Smooth muscle cell of the pulmonary artery (primary cell): ENCODE measurements around the gene TMEM127. TPM values are rescaled to one million over a fixed set of nuclear protein-coding genes. Genes with fewer than 3 reads are reported as not detected.

Experiments used
- total RNA-seq: library from RNA; depleted of rRNA; stranded (reverse); fragments of >200 nt; gene quantifications from 2 replicates; pipeline ENCODE4 v1.2.3, GENCODE V29; 2014

TMEM127 gene, protein sequence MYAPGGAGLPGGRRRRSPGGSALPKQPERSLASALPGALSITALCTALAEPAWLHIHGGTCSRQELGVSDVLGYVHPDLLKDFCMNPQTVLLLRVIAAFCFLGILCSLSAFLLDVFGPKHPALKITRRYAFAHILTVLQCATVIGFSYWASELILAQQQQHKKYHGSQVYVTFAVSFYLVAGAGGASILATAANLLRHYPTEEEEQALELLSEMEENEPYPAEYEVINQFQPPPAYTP
- total RNA-seq = 39.7 and 44.0 TPM in 2 replicates

DNA sequence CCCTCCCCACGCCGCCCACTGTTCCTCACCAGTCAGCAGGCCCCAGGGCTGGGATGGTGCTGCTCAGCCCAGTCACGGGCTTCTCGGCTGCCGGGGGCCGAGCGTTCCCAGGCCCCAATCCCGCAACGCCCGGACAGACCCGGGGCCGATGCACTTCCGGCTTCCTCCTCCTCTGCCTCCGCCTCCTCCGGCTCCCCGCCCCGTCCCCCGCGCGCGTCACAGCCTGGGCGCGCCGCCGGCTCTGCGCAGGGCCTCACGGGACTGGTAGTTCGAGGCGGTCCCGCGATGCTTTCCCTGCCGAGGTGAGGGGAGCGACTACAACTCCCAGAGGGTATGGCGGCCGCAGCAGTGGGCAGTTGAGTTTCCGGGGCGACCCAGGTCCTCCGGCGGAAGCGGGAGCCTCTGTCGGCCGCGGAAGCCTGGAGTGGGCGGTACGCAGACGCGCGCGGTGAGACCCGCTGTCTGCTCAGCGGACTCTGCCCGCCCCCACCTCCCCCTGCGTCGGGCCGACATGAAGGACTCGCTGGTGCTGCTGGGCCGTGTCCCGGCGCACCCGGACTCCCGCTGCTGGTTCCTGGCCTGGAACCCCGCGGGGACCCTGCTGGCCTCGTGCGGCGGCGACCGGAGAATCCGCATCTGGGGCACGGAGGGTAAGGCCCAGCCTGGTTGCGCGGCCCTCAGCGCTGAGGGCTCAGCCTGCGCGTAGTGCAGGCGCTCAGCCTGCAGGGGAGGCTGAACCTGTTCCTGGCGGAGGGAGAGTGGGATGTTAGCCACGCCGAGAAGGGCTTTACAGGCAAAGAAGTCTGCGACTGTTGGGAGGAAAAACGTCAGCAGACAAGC lies at the start of gene TMEM127, which contains the start of gene CIAO1:
TMEM127 (minus strand) TSS at position 158 of the 840 bp plus-strand sequence. CDS start 616 bp downstream, outside the sequence.
CIAO1 (plus strand) TSS at position 386 of the 840 bp plus-strand sequence; CDS start at position 512, 126 bp downstream.

DNA sequence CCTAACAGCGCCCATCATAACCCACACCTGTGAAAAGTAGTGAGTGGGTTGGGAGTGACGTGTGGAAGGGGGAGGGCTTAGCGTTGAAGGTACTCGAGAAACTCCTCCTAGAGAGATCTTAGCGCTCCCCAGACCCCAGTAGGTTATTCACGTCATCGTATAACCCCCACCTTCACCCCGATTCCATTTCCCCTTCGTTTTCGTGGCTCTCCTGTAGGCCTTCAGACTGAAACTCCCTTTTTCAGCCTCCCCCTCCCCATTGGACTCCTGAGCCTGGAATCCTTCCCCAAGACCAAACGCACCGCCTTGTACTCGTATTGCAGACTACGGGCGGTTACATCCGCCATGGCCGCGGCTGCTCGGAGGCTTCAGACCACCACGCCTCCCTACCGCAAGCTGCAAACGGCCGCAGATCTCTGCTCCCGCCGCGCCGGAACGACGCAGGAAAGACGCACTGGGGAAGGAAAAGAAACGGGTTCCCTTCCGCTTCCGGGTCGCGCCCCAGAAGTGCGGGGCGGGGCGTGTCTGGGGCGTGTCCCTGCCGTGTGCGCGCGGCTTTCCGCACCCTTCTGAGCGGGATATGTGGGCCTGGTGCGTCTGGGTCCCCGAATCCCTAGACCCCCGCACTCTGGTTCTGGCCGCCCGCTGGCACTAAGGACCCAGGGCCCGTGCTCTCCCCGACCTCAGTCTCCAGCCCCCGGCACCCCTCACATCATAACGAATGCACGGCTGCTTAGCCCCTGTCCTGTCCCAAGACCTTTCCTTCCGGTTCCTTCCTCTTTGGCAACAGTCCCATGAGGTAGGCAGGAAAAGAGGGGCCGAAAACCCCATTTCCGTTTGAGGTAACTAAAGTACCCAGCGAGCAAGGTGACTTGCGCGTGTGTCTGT lies 39.5 kb upstream of the TMEM127 start, which contains the start of gene SNRNP200:
SNRNP200 (minus strand) TSS at position 456 of the 888 bp plus-strand sequence; CDS start at position 347, 109 bp downstream.

DNA sequence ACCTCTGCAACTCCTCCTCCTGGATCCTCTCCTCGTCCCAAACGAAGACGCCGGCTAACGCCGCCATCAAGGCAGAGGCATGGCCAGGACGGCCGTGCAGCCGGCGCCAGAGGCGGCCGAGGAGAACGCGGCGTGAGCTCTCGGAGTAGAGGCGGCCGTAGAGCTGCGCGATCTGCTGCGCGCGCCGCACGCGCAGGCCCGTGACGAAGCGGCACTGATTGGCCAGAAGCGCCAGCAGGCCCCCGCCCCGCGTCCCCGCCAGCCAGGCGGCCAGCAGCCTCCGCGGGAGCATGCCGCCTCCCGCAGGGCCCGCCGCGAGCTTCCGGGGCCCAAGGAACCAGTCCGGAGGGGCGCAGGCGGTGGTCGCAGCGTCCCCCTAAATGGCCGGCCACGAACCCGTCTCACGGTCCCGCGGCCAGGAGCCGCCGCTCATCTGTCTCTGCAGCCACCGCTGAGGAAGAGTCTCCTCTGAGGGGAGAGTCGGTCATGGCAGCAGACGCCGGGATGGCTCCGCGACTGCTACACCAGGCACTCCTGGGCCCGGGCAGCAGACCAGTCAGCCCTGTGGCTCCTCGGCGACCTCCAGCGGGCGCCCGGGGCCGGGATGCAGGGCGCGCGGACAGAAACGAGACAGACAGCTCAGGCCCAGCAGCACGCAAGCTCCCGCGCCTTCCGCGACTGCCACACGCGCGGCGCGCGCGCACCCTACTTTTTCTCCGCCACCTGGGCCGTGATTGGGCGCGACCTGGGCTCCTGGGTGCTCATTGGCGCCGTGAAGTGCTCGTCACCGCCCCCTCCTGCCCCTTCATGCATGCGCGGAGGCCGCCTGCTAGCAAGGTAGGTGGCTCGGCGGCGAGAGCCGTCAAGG lies 57.4 kb downstream of the TMEM127 start, which contains the start of gene STARD7:
STARD7 (minus strand) TSS at position 685 of the 868 bp plus-strand sequence; CDS start at position 292, 393 bp downstream.

Other genes with a start within 250 kb of the TMEM127 start
- gene GPAT2, start 231.1 kb downstream of the TMEM127 start, total RNA-seq = 30.6 and 32.3 TPM in 2 replicates
- 0.33 and 14.9 TPM in 2 replicates for gene ADRA2B, start 149.4 kb downstream of the TMEM127 start, total RNA-seq
- gene ASTL, start 127.5 kb downstream of the TMEM127 start, total RNA-seq = 0.07 TPM in 1 of 2 replicates, not detected in the other
- gene DUSP2, start 120.6 kb downstream of the TMEM127 start, total RNA-seq = 2.3 and 2.9 TPM in 2 replicates
- gene STARD7, start 57.2 kb downstream of the TMEM127 start, total RNA-seq = 97.5 and 116 TPM in 2 replicates
- 77.7 and 91.6 TPM in 2 replicates for gene CIAO1, start 228 bp upstream of the TMEM127 start, total RNA-seq
- gene SNRNP200, start 39.5 kb upstream of the TMEM127 start, total RNA-seq = 77.9 and 84.9 TPM in 2 replicates
- gene ITPRIPL1, start 59.3 kb upstream of the TMEM127 start, total RNA-seq = 0.26 and 1.3 TPM in 2 replicates
- gene NCAPH, start 69.8 kb upstream of the TMEM127 start, total RNA-seq = 2.4 and 5.4 TPM in 2 replicates
- gene NEURL3, start 239.4 kb upstream of the TMEM127 start, total RNA-seq = 0.20 TPM in 1 of 2 replicates, not detected in the other